ENCODE data around the gene SBDS.
A peak's percentile ranks its signal among the peaks of the same experiment; 100 is the strongest.
"Not testable (repeated sequence)": the region's sequence is repeated elsewhere in the genome, so short reads cannot be mapped to it uniquely, and the experiment has no call there.

The SBDS gene

GRCh38 chr7:66994691-66995049 lies 716 bp downstream of the SBDS start:
- H3K27ac ChIP-seq (ENCODE audit: low read length), result peak overlapping the region; percentile 67
- peak overlapping the region; percentile 74 for H3K9ac ChIP-seq (ENCODE audit: low read length)
- H3K9me3 ChIP-seq (ENCODE audit: insufficient read depth, low read length); H3K4me1 ChIP-seq (ENCODE audit: low read length); H3K36me3 ChIP-seq (replicated peaks; ENCODE audit: low read depth, low read length); H3K27me3 ChIP-seq (ENCODE audit: low read depth, low read length); H4K20me1 ChIP-seq (ENCODE audit: insufficient read depth, low read length): not testable (repeated sequence)
- TF ChIP-seq CTCF (IDR thresholded peaks at IDR 0.05; ENCODE audit: low read depth, low read length), result peak; percentile 47
- H2AFZ ChIP-seq (ENCODE audit: low read depth, low read length), result 0 out of 2 replicates have a peak overlapping the region, but pooled peaks have one; percentile 41
- peak overlapping the region; percentile 83 for H3K4me3 ChIP-seq (ENCODE audit: low read length)
- H3K79me2 ChIP-seq (ENCODE audit: low read length), result peaks cover 31% of the 10 kb centered on the region
- H3K4me2 ChIP-seq (ENCODE audit: low read length), result peak overlapping the region; percentile 66

GRCh38 chr7:66994051-66994450 lies 1.3 kb downstream of the SBDS start:
- H4K20me1 ChIP-seq (ENCODE audit: insufficient read depth, low read length); H3K9me3 ChIP-seq (ENCODE audit: insufficient read depth, low read length); H3K4me1 ChIP-seq (ENCODE audit: low read length); H3K9ac ChIP-seq (ENCODE audit: low read length); H3K27me3 ChIP-seq (ENCODE audit: low read depth, low read length); H2AFZ ChIP-seq (ENCODE audit: low read depth, low read length); H3K27ac ChIP-seq (ENCODE audit: low read length); H3K36me3 ChIP-seq (replicated peaks; ENCODE audit: low read depth, low read length): not testable (repeated sequence)
- Histone ChIP-seq H3K4me2 (ENCODE audit: low read length) (peak overlapping the region; percentile 66), H3K79me2 (ENCODE audit: low read length) (peaks cover 31% of the 10 kb centered on the region), H3K4me3 (ENCODE audit: low read length) (peak overlapping the region; percentile 83)

GRCh38 chr7:66989552-66989951 lies 5.8 kb downstream of the SBDS start:
- H2AFZ ChIP-seq (ENCODE audit: low read depth, low read length); H4K20me1 ChIP-seq (ENCODE audit: insufficient read depth, low read length); H3K9ac ChIP-seq (ENCODE audit: low read length); H3K9me3 ChIP-seq (ENCODE audit: insufficient read depth, low read length); H3K4me1 ChIP-seq (ENCODE audit: low read length); H3K27me3 ChIP-seq (ENCODE audit: low read depth, low read length); H3K36me3 ChIP-seq (replicated peaks; ENCODE audit: low read depth, low read length); H3K4me2 ChIP-seq (ENCODE audit: low read length); H3K4me3 ChIP-seq (ENCODE audit: low read length); H3K27ac ChIP-seq (ENCODE audit: low read length): not testable (repeated sequence)
- peaks cover 10% of the 10 kb centered on the region for H3K79me2 ChIP-seq (ENCODE audit: low read length)

GRCh38 chr7:66980336-66980735 lies 15.1 kb downstream of the SBDS start:
- H3K9me3 ChIP-seq (ENCODE audit: insufficient read depth, low read length); H3K4me3 ChIP-seq (ENCODE audit: low read length); H3K27ac ChIP-seq (ENCODE audit: low read length): not testable (repeated sequence)

GRCh38 chr7:66979013-66979412 lies 16.4 kb downstream of the SBDS start:
- H3K4me2 ChIP-seq (ENCODE audit: low read length), result not testable (repeated sequence)

More at GRCh38 chr7:66980336-66980735, 15.1 kb downstream of the SBDS start:
- not testable (repeated sequence) for H3K27me3 ChIP-seq (ENCODE audit: low read depth, low read length); H2AFZ ChIP-seq (ENCODE audit: low read depth, low read length); H3K9ac ChIP-seq (ENCODE audit: low read length); H3K36me3 ChIP-seq (replicated peaks; ENCODE audit: low read depth, low read length); H4K20me1 ChIP-seq (ENCODE audit: insufficient read depth, low read length); H3K79me2 ChIP-seq (ENCODE audit: low read length); H3K4me1 ChIP-seq (ENCODE audit: low read length); H3K4me2 ChIP-seq (ENCODE audit: low read length)

GRCh38 chr7:66978312-66978711 lies 17.1 kb downstream of the SBDS start:
- H3K27me3 ChIP-seq (ENCODE audit: low read depth, low read length); H3K9me3 ChIP-seq (ENCODE audit: insufficient read depth, low read length); H3K4me2 ChIP-seq (ENCODE audit: low read length); H4K20me1 ChIP-seq (ENCODE audit: insufficient read depth, low read length); H3K36me3 ChIP-seq (replicated peaks; ENCODE audit: low read depth, low read length); H3K79me2 ChIP-seq (ENCODE audit: low read length); H3K4me1 ChIP-seq (ENCODE audit: low read length); H3K27ac ChIP-seq (ENCODE audit: low read length); H3K4me3 ChIP-seq (ENCODE audit: low read length); H2AFZ ChIP-seq (ENCODE audit: low read depth, low read length); H3K9ac ChIP-seq (ENCODE audit: low read length): not testable (repeated sequence)

More at GRCh38 chr7:66979013-66979412, 16.4 kb downstream of the SBDS start:
- H3K79me2 ChIP-seq (ENCODE audit: low read length); H3K27ac ChIP-seq (ENCODE audit: low read length); H4K20me1 ChIP-seq (ENCODE audit: insufficient read depth, low read length); H3K4me3 ChIP-seq (ENCODE audit: low read length); H3K4me1 ChIP-seq (ENCODE audit: low read length); H3K9me3 ChIP-seq (ENCODE audit: insufficient read depth, low read length); H3K27me3 ChIP-seq (ENCODE audit: low read depth, low read length); H3K9ac ChIP-seq (ENCODE audit: low read length); H2AFZ ChIP-seq (ENCODE audit: low read depth, low read length); H3K36me3 ChIP-seq (replicated peaks; ENCODE audit: low read depth, low read length): not testable (repeated sequence)

Measured in OCI-LY3 (cell line).